HepG2 (cell line): ENCODE data around the gene SCAND1. TPM values are rescaled to one million over a fixed set of nuclear protein-coding genes. Genes with fewer than 3 reads are reported as not detected.

Source experiments
- ATAC-seq: fragments of 200-7000 bp; cut with Tn5 transposase; 3 replicates; pipeline ENCODE4 v1.9.1; 2020; ENCODE audit warnings: mild to moderate bottlenecking, moderate library complexity
- BruUV-seq: library from RNA; stranded (reverse); fragments of 400-500 nt; replicated peaks from 2 replicates; lab custom pipeline; 2021; lab: Mats Ljungman, UMichigan
- CTCF ChIA-PET: fragments of 300-600 bp; formaldehyde crosslinking; extraction: SDS; loops from one replicate; lab custom pipeline; 2021; ENCODE audit warnings: low total read pairs, inconsistent platforms, low intra/inter-chr PET ratio; lab: Yijun Ruan, JAX
- POLR2A ChIA-PET: fragments of 350-600 bp; sonication (Branson Sonifier 250); formaldehyde crosslinking; loops from one replicate; lab custom pipeline; 2020; ENCODE audit warnings: antibody characterized with exemption, inconsistent platforms; lab: Yijun Ruan, JAX
- DNase-seq: peaks from one replicate; pipeline ENCODE4 v3.0.0-alpha.2; 2015; ENCODE audit warnings: low spot score
- FAIRE-seq: peaks from 3 replicates; lab custom pipeline; 2011; peaks lifted over from hg19 to GRCh38; lab: Jason Lieb, UNC
- H2AFZ ChIP-seq: one replicate; pipeline ENCODE4 v1.6.1; 2011; ENCODE audit warnings: low read length, inconsistent platforms
- H3K27ac ChIP-seq: fragments of 300-600 bp; 3 replicates; pipeline ENCODE4 v1.8.0; 2011; ENCODE audit warnings: mixed run types, mild to moderate bottlenecking, mixed read lengths, low read length, inconsistent platforms; ENCODE audit not compliant: insufficient read depth; ENCODE audit errors: extremely low read length
- H3K27me3 ChIP-seq, 2 experiments: fragments of 200-600 bp in 1 of 2; 2 replicates in 1 of 2; 3 replicates in 1 of 2; pipeline versions ENCODE4 v1.6.0 to v1.8.0; 2011; ENCODE audit warnings: low read length in 2 of 2, mild to moderate bottlenecking in 2 of 2, moderate library complexity in 2 of 2, inconsistent platforms in 1 of 2; ENCODE audit not compliant: insufficient read depth in 2 of 2, control insufficient read depth in 1 of 2
- H3K36me3 ChIP-seq, 2 experiments: fragments of 200-600 bp in 1 of 2; replicated peaks in 1 of 2; 2 replicates in 1 of 2; 3 replicates in 1 of 2; pipeline versions ENCODE4 v1.5.1 to v1.8.0; 2011; ENCODE audit warnings: low read length in 2 of 2, inconsistent platforms in 1 of 2; ENCODE audit not compliant: insufficient read depth in 2 of 2, control insufficient read depth in 1 of 2
- H3K4me1 ChIP-seq: 2 replicates; pipeline ENCODE4 v1.5.1; 2012; ENCODE audit warnings: low read length, inconsistent platforms; ENCODE audit not compliant: insufficient read depth
- H3K4me2 ChIP-seq: 2 replicates; pipeline ENCODE4 v1.6.0; 2011; ENCODE audit warnings: low read depth, low read length, inconsistent platforms
- H3K4me3 ChIP-seq, 3 experiments: fragments of 200-600 bp in 1 of 3; sonication (generic), shearing (Covaris generic) in 1 of 3; replicated peaks in 1 of 3; 2 replicates each; pipeline ENCODE4 v1.5.1; 2011 to 2016; ENCODE audit warnings: low read length in 3 of 3, inconsistent platforms in 2 of 3, low read depth in 2 of 3, mild to moderate bottlenecking in 2 of 3, control low read depth in 1 of 3, mixed read lengths in 1 of 3; ENCODE audit not compliant: insufficient read depth in 1 of 3
- H3K79me2 ChIP-seq: one replicate; pipeline ENCODE4 v1.6.1; 2011; ENCODE audit warnings: low read length, inconsistent platforms; ENCODE audit not compliant: insufficient read depth
- H3K9ac ChIP-seq: 2 replicates; pipeline ENCODE4 v1.6.0; 2011; ENCODE audit warnings: mild to moderate bottlenecking, low read depth, low read length, inconsistent platforms; ENCODE audit not compliant: insufficient read depth
- H3K9me3 ChIP-seq: 2 replicates; pipeline ENCODE4 v1.5.1; 2012; ENCODE audit warnings: mild to moderate bottlenecking, low read length
- H4K20me1 ChIP-seq: 2 replicates; pipeline ENCODE4 v1.6.0; 2011; ENCODE audit warnings: inconsistent platforms, mild to moderate bottlenecking, low read length, moderate library complexity; ENCODE audit not compliant: insufficient read depth
- CSRNP2 ChIP-seq: sonication (generic); formaldehyde crosslinking; conservative IDR thresholded peaks from 2 replicates; pipeline ENCODE4 v1.8.0; 2022; ENCODE audit warnings: low read depth, missing genetic modification reagents
- ZBTB2 ChIP-seq: sonication (generic); formaldehyde crosslinking; IDR thresholded peaks from 2 replicates; pipeline ENCODE4 v1.8.0; 2022; ENCODE audit warnings: low read depth, missing genetic modification reagents
- ZNF205 ChIP-seq: IDR thresholded peaks from 2 replicates; pipeline ENCODE4 v1.6.1; 2018; ENCODE audit warnings: missing biosample characterization, missing genetic modification reagents
- WGBS: methylation state at CpG from one replicate; pipeline ENCODE4 v1.1.6; 2017; ENCODE audit warnings: low lambda C conversion rate; 5-methylcytosine and 5-hydroxymethylcytosine counted together
- in situ Hi-C: cut with HindIII; loops from 2 replicates; pipeline ENCODE4 v1.10.0; 2017; ENCODE audit warnings: low pct_unique_long_range_greater_than_20kb; ENCODE audit not compliant: extremely low pct_ligation_motif_present
- intact Hi-C: fragments of 100-400 bp; cut with micrococcal nuclease; formaldehyde crosslinking; loops from one replicate; pipeline ENCODE4 v1.10.0; 2022; ENCODE audit not compliant: unreplicated experiment
- polyA plus RNA-seq, 8 experiments: library from polyadenylated mRNA; depleted of rRNA in 3 of 8; stranded (reverse) in 7 of 8; unstranded in 1 of 8; fragments of >200 nt; fragmentation: Illumina TruSeq in 4 of 8; extraction: Trizol in 4 of 8; gene quantifications; 2 replicates each; pipeline versions ENCODE4 v1.2.1 to v1.2.3, GENCODE V29; 2011 to 2016; ENCODE audit warnings: low read depth in 4 of 8, missing spikeins in 1 of 8, mixed read lengths in 1 of 8; ENCODE audit not compliant: insufficient read depth in 1 of 8
- total RNA-seq, 5 experiments: library from RNA; depleted of rRNA; stranded (reverse); fragments of >200 nt; fragmentation: Illumina TruSeq; extraction: Trizol; gene quantifications; 2 replicates each; pipeline ENCODE4 v1.2.3, GENCODE V29; 2016; ENCODE audit warnings: low read depth in 1 of 5

The SCAND1 gene
- total and polyA plus RNA-seq, 2 of the 13 experiments (the other 11 are each of a cell fraction or from before 2014, with no cell fraction given), result 19.3 to 109 TPM

GRCh38 chr20:35950093-35950492 lies 4.2 kb downstream of the SCAND1 start (continued):
- TF ChIP-seq ZBTB2 (CRISPR knock-in tag), result no peak

GRCh38 chr20:35947907-35948306 lies 6.4 kb downstream of the SCAND1 start:
- intact Hi-C loops, result no loop called here
- Histone ChIP-seq H3K79me2 (peaks cover 13% of the 10 kb centered on the region), H2AFZ (no peak overlapping the region), H3K9ac (no peak overlapping the region), H3K4me3 (no peak overlapping the region), H3K27ac (no peak overlapping the region), H3K36me3 (peaks cover 11 to 17% of the 10 kb centered on the region in 2 experiments), H4K20me1 (0 out of 2 replicates have a peak, but pooled peaks cover 1% of the 10 kb centered on the region), H3K4me1 (peaks cover 20% of the 10 kb centered on the region), H3K9me3 (no peaks in the 10 kb centered on the region), H3K4me2 (no peak overlapping the region), H3K27me3 (no peaks in the 10 kb centered on the region; a peak in 1 of 5 replicates)
- ATAC-seq, result no peak
- BruUV-seq, result TSS peak; percentile 50
- TF ChIP-seq ZNF205 (CRISPR knock-in tag), result no peak
- 0 out of 2 replicates have a peak, but pooled peaks have one; percentile 8 for TF ChIP-seq CSRNP2 (CRISPR knock-in tag)
- 96% methylated on average over 2 of the region's 2 CpGs for WGBS
- in situ Hi-C loops, result no loop called here
- no peak for FAIRE-seq
- ChIA-PET POLR2A (interaction anchor here (1.0 kb wide), 1 partner anchor 205 kb away, joined by 4 read pairs; the partner anchor contains the start of gene RBM39), CTCF (no interaction called here)
- DNase-seq, result no peak
